ENCODE results near the gene GDA. TPM values are rescaled to one million over a fixed set of nuclear protein-coding genes. Genes with fewer than 3 reads are reported as not detected.

The GDA gene
- total and polyA plus RNA-seq, 9 of the 15 experiments (the other 6 are each of a cell fraction or from before 2014, with no cell fraction given), result 4.5 to 18.0 (median 12.7) TPM

DNA sequence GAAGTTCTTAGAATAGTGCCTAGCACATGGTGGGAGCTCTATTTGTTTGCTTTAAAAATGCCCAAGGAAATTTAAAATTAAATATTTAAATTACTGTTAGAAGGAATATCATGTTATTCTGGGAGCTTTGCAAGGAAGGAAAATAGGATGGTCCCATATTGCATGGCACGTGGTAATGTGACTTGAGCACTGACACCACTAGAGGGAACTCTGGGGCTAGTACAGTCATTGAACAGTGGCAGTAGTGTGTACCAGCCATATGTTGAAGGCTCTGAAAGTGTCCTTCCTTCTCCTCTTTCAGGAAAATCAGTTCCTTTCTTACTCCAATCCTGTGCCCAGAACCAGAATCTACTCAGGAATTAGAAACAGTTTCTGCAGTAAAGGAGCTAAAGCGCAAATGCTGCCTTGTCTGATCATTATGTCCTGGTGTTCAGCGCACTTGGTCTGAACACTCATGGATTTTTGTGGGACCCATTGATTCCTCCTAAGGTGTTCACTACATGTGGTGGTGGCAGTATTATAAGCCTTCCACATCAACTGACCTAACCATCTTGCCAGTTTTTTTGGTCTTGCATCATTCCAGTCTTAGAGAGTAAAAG lies 54.1 kb downstream of the GDA start:
- H3K36me3 ChIP-seq (ENCODE audit: control insufficient read depth, insufficient read depth, low read length), result peaks cover 32% of the 10 kb centered on the region; the same call in 2 of the 3 replicates
- FAIRE-seq (no peak), ATAC-seq (peak; percentile 88)

More for the DNA sequence above, 54.1 kb downstream of the GDA start:
- Histone ChIP-seq H3K4me1 (replicated peaks in 1 of 2; ENCODE audit: control insufficient read depth in 2 of 2, insufficient read depth in 2 of 2, low read length in 2 of 2) (no peaks in the 10 kb centered on the region), H3K4me3 (no peak overlapping the region), H3K4me2 (ENCODE audit: insufficient read depth, low read length) (no peak overlapping the region), H3K27ac (ENCODE audit: extremely low read depth, low read depth, low read length) (no peak overlapping the region), H3K9me1 (ENCODE audit: control insufficient read depth, insufficient read depth, low read length) (no peaks in the 10 kb centered on the region), H3K79me2 (ENCODE audit: control insufficient read depth, insufficient read depth, low read length) (no peaks in the 10 kb centered on the region), H3K27me3 (ENCODE audit: control insufficient read depth in 2 of 2, insufficient read depth in 2 of 2, low read length in 2 of 2) (no peaks in the 10 kb centered on the region), H2AFZ (ENCODE audit: low read depth, low read length) (no peak overlapping the region), H4K20me1 (replicated peaks; ENCODE audit: control insufficient read depth, insufficient read depth, low read length) (no peaks in the 10 kb centered on the region), H3K9me3 (replicated peaks; ENCODE audit: control insufficient read depth, insufficient read depth, low read depth, low read length) (no peaks in the 10 kb centered on the region), H3K9ac (ENCODE audit: insufficient read depth in 1 of 2, low read depth in 2 of 2, low read length in 2 of 2) (no peak overlapping the region)
- WGBS (ENCODE audit: insufficient coverage, low coverage, missing lambda C conversion rate), result 59% methylated on average over 2 of the region's 3 CpGs
- CTCF ChIA-PET (ENCODE audit: low intra/inter-chr PET ratio), result no interaction called here
- TF ChIP-seq RAD21 (CRISPR knock-in tag; conservative IDR thresholded peaks at IDR 0.05 in 1 of 2, IDR thresholded peaks at IDR 0.05 in 1 of 2) (peak in 1 of 2 experiments; percentile 28; a peak in 2 of 4 replicates), CTCF (IDR thresholded peaks at IDR 0.05 in 2 of 3, conservative IDR thresholded peaks at IDR 0.05 in 1 of 3; ENCODE audit: insufficient read depth in 2 of 3, low read depth in 1 of 3, low read length in 3 of 3) (peak; percentile 36 to 43 (median 40); a peak in 4 of 6 replicates), SUPT5H (IDR thresholded peaks at IDR 0.05) (no peak), BHLHE40 (IDR thresholded peaks at IDR 0.05; ENCODE audit: low read length) (0 out of 2 replicates have a peak, but pooled peaks have one; percentile 44)
- no TSS peak for BruUV-seq (replicated peaks)
- in situ Hi-C loops (cut with MboI), result no loop called here
- POLR2A ChIA-PET, result interaction anchor here (0.5 kb wide), 1 partner anchor 290 kb away, joined by 3 read pairs; no protein-coding TSS in a partner anchor
- intact Hi-C loops (cut with micrococcal nuclease), result loop anchor here (5.0 kb wide), 1 partner anchor 166 kb away; no protein-coding TSS in a partner anchor
- peak; percentile 9 to 32 (median 19) for DNase-seq (ENCODE audit: extremely low read depth in 1 of 4, low spot score in 3 of 4)
